ENCODE data around the gene LRP5. TPM values are rescaled to one million over a fixed set of nuclear protein-coding genes. Genes with fewer than 3 reads are reported as not detected.
A peak's percentile ranks its signal among the peaks of the same experiment; 100 is the strongest.

The LRP5 gene
- total and polyA plus RNA-seq, 9 of the 15 experiments (the other 6 are each of a cell fraction or from before 2014, with no cell fraction given), result 0.48 to 44.2 (median 13.5) TPM

DNA sequence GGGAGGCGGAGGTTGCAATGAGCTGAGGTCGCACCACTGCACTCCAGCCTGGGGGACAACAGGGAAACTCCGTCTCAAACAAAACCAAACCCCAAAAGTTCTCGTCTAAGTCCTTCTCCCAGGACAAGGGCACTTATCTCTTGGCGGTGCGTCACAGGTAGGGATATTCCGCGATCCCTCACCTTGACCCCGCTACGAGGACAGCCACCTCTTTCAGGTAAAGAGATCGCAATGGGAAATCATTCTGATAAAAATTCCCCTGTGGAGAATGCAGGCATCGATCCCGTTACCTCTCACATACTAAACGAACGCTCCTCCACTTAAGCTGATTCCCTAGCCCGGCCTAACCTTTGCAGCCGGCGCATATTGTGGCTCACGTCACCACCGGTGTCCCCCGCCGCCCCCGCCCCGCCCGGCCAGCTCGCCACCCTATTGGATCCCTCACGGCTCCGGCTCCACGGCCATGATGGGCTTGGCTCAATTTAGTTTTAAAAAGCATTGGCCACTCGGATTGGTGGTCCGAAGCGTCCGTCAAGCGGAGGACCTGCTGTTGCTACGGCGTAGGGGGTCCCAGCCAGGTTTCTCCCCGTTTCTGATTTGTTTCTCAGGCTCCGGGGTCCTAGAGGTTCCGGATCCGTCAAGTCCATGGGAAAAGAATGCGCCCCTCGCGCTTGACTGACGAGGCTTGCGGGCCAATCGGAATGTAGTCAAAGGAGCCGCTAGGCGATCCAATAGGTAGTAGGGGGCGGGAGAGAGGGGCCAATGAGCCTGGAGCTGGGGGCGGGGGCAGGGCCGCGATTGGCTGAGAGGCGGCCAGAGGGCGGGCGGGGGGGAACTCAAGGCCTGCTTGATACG is 147.7 kb downstream of the LRP5 start (continued):
- no peak for TF ChIP-seq CBFA2T3 (IDR thresholded peaks at IDR 0.05)
- TF ChIP-seq SNRNP70 (optimal IDR thresholded peaks at IDR 0.05; ENCODE audit: low read depth, low read length), result no peak
- TF ChIP-seq NFRKB (IDR thresholded peaks at IDR 0.05; ENCODE audit: low read depth), result no peak
- TF ChIP-seq, protein P1, sequence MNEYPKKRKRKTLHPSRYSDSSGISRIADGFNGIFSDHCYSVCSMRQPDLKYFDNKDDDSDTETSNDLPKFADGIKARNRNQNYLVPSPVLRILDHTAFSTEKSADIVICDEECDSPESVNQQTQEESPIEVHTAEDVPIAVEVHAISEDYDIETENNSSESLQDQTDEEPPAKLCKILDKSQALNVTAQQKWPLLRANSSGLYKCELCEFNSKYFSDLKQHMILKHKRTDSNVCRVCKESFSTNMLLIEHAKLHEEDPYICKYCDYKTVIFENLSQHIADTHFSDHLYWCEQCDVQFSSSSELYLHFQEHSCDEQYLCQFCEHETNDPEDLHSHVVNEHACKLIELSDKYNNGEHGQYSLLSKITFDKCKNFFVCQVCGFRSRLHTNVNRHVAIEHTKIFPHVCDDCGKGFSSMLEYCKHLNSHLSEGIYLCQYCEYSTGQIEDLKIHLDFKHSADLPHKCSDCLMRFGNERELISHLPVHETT (CRISPR knock-in tag; conservative IDR thresholded peaks at IDR 0.05 in 1 of 2, IDR thresholded peaks at IDR 0.05 in 1 of 2), result no peak; a peak in 1 of 4 replicates
- TF ChIP-seq, protein P2, sequence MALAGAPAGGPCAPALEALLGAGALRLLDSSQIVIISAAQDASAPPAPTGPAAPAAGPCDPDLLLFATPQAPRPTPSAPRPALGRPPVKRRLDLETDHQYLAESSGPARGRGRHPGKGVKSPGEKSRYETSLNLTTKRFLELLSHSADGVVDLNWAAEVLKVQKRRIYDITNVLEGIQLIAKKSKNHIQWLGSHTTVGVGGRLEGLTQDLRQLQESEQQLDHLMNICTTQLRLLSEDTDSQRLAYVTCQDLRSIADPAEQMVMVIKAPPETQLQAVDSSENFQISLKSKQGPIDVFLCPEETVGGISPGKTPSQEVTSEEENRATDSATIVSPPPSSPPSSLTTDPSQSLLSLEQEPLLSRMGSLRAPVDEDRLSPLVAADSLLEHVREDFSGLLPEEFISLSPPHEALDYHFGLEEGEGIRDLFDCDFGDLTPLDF (CRISPR knock-in tag; IDR thresholded peaks at IDR 0.05), result 0 out of 2 replicates have a peak, but pooled peaks have one; percentile 18
- TF ChIP-seq, protein P3, sequence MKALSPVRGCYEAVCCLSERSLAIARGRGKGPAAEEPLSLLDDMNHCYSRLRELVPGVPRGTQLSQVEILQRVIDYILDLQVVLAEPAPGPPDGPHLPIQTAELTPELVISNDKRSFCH (CRISPR knock-in tag; IDR thresholded peaks at IDR 0.05), result no peak
- TF ChIP-seq, protein P3 (tag; IDR thresholded peaks at IDR 0.05), result peak; percentile 79
- TF ChIP-seq KAT8 (IDR thresholded peaks at IDR 0.05; ENCODE audit: low read depth), result no peak
- TF ChIP-seq NCOA4 (IDR thresholded peaks at IDR 0.05; ENCODE audit: partially characterized antibody), result no peak
- TF ChIP-seq TRIM28 (IDR thresholded peaks at IDR 0.05), result peak; percentile 91
- TF ChIP-seq NCOA6 (IDR thresholded peaks at IDR 0.05), result no peak
- TF ChIP-seq, protein P4, sequence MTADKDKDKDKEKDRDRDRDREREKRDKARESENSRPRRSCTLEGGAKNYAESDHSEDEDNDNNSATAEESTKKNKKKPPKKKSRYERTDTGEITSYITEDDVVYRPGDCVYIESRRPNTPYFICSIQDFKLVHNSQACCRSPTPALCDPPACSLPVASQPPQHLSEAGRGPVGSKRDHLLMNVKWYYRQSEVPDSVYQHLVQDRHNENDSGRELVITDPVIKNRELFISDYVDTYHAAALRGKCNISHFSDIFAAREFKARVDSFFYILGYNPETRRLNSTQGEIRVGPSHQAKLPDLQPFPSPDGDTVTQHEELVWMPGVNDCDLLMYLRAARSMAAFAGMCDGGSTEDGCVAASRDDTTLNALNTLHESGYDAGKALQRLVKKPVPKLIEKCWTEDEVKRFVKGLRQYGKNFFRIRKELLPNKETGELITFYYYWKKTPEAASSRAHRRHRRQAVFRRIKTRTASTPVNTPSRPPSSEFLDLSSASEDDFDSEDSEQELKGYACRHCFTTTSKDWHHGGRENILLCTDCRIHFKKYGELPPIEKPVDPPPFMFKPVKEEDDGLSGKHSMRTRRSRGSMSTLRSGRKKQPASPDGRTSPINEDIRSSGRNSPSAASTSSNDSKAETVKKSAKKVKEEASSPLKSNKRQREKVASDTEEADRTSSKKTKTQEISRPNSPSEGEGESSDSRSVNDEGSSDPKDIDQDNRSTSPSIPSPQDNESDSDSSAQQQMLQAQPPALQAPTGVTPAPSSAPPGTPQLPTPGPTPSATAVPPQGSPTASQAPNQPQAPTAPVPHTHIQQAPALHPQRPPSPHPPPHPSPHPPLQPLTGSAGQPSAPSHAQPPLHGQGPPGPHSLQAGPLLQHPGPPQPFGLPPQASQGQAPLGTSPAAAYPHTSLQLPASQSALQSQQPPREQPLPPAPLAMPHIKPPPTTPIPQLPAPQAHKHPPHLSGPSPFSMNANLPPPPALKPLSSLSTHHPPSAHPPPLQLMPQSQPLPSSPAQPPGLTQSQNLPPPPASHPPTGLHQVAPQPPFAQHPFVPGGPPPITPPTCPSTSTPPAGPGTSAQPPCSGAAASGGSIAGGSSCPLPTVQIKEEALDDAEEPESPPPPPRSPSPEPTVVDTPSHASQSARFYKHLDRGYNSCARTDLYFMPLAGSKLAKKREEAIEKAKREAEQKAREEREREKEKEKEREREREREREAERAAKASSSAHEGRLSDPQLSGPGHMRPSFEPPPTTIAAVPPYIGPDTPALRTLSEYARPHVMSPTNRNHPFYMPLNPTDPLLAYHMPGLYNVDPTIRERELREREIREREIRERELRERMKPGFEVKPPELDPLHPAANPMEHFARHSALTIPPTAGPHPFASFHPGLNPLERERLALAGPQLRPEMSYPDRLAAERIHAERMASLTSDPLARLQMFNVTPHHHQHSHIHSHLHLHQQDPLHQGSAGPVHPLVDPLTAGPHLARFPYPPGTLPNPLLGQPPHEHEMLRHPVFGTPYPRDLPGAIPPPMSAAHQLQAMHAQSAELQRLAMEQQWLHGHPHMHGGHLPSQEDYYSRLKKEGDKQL (CRISPR knock-in tag; IDR thresholded peaks at IDR 0.05; ENCODE audit: borderline replicate concordance), result no peak
- TF ChIP-seq, protein P5, sequence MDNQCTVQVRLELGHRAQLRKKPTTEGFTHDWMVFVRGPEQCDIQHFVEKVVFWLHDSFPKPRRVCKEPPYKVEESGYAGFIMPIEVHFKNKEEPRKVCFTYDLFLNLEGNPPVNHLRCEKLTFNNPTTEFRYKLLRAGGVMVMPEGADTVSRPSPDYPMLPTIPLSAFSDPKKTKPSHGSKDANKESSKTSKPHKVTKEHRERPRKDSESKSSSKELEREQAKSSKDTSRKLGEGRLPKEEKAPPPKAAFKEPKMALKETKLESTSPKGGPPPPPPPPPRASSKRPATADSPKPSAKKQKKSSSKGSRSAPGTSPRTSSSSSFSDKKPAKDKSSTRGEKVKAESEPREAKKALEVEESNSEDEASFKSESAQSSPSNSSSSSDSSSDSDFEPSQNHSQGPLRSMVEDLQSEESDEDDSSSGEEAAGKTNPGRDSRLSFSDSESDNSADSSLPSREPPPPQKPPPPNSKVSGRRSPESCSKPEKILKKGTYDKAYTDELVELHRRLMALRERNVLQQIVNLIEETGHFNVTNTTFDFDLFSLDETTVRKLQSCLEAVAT (IDR thresholded peaks at IDR 0.05), result peak; percentile 37 to 73; a peak in 2 of 4 replicates
- TF ChIP-seq, protein P6, sequence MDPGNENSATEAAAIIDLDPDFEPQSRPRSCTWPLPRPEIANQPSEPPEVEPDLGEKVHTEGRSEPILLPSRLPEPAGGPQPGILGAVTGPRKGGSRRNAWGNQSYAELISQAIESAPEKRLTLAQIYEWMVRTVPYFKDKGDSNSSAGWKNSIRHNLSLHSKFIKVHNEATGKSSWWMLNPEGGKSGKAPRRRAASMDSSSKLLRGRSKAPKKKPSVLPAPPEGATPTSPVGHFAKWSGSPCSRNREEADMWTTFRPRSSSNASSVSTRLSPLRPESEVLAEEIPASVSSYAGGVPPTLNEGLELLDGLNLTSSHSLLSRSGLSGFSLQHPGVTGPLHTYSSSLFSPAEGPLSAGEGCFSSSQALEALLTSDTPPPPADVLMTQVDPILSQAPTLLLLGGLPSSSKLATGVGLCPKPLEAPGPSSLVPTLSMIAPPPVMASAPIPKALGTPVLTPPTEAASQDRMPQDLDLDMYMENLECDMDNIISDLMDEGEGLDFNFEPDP (CRISPR knock-in tag; IDR thresholded peaks at IDR 0.05), result no peak
- peak; percentile 94 for TF ChIP-seq GATAD2A (IDR thresholded peaks at IDR 0.05)
- TF ChIP-seq NCOR1 (IDR thresholded peaks at IDR 0.05), result peak; percentile 13; the same call in 1 of the 2 replicates

All from K562 (cell line).